ENCODE results near the gene MAPKAPK3.

- TF ChIP-seq CTCF (conservative IDR thresholded peaks at IDR 0.05; ENCODE audit: low read length): no peak
- TF ChIP-seq EZH2phosphoT487 (IDR thresholded peaks at IDR 0.05; ENCODE audit: borderline replicate concordance): no peak
Observed at GRCh38 chr3:50624634-50625033, 7.7 kb downstream of the MAPKAPK3 start.
